MM.1S (cell line): ENCODE measurements around the gene DMXL2.

Experiments
- EZH2 ChIP-seq: fragments of 300-600 bp; sonication (generic); optimal IDR thresholded peaks from 2 replicates; pipeline ENCODE3; 2017; ENCODE audit warnings: low read depth, mild to moderate bottlenecking, antibody characterized with exemption, low read length, mixed read lengths
- EZH2phosphoT487 ChIP-seq: fragments of 300-600 bp; sonication (generic); IDR thresholded peaks from 2 replicates; pipeline ENCODE4 v1.6.1; 2018; ENCODE audit warnings: antibody characterized with exemption, low read length
- TF ChIP-seq, protein P1 (sequence below): fragments of 300-600 bp; sonication (generic); IDR thresholded peaks from 2 replicates; pipeline ENCODE4 v1.5.1; 2016; ENCODE audit warnings: antibody characterized with exemption, low read length, mixed read lengths

DNA sequence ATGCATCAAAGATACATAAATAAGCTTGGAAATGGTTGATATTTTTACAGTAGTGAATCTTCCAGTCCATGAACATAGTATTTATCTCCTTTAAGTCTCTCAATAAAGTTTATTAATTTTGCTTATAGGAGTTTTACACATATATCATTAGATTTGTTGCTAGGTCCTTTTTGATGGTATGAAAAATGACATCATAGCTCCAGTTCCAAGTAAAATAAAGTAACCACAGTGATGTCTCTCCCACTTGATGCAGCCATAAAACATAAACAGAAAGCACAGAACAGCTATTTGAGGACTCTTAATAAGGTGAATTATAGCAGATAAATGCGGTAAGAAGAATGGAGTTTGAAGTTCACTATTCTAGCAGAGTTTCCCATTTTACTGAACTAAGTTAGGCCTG lies 20.8 kb downstream of the DMXL2 start:
- TF ChIP-seq, protein P1, sequence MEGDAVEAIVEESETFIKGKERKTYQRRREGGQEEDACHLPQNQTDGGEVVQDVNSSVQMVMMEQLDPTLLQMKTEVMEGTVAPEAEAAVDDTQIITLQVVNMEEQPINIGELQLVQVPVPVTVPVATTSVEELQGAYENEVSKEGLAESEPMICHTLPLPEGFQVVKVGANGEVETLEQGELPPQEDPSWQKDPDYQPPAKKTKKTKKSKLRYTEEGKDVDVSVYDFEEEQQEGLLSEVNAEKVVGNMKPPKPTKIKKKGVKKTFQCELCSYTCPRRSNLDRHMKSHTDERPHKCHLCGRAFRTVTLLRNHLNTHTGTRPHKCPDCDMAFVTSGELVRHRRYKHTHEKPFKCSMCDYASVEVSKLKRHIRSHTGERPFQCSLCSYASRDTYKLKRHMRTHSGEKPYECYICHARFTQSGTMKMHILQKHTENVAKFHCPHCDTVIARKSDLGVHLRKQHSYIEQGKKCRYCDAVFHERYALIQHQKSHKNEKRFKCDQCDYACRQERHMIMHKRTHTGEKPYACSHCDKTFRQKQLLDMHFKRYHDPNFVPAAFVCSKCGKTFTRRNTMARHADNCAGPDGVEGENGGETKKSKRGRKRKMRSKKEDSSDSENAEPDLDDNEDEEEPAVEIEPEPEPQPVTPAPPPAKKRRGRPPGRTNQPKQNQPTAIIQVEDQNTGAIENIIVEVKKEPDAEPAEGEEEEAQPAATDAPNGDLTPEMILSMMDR = no peak
- no peak for TF ChIP-seq EZH2
- no peak for TF ChIP-seq EZH2phosphoT487
